CD4-positive, alpha-beta T cell (primary cell): ENCODE data around the gene GRIK5. TPM values are rescaled to one million over a fixed set of nuclear protein-coding genes. Genes with fewer than 3 reads are reported as not detected.

Source experiments
- ATAC-seq: fragments of 200-7000 bp; cut with Tn5 transposase; one replicate; pipeline ENCODE4 v1.10.0; 2022; ENCODE audit warnings: mild to moderate bottlenecking; ENCODE audit not compliant: poor library complexity
- CTCF ChIA-PET: fragments of 350-600 bp; sonication (Branson Sonifier 250); formaldehyde crosslinking; loops from one replicate; lab custom pipeline; 2021; ENCODE audit warnings: antibody characterized with exemption, inconsistent platforms; lab: Charles Lee
- POLR2A ChIA-PET: fragments of 350-600 bp; sonication (Branson Sonifier 250); formaldehyde crosslinking; loops from one replicate; lab custom pipeline; 2021; ENCODE audit warnings: antibody characterized with exemption, inconsistent platforms; lab: Charles Lee
- DNase-seq, 14 experiments: peaks; one replicate each; pipeline ENCODE4 v3.0.0-alpha.2; 2013 to 2020; ENCODE audit warnings: mixed read lengths in 2 of 14
- H3K27ac ChIP-seq, 2 donors: one replicate each; pipeline versions ENCODE4 v1.5.1 to v1.7.0; 2013; ENCODE audit warnings: low read length in 2 of 2, low read depth in 1 of 2, mild to moderate bottlenecking in 1 of 2
- H3K27me3 ChIP-seq, 2 experiments: 1 replicate in 1 of 2; 2 replicates in 1 of 2; pipeline versions ENCODE4 v1.6.1 to v1.7.0; 2013; ENCODE audit warnings: low read length in 2 of 2, control low read depth in 1 of 2, mild to moderate bottlenecking in 1 of 2, moderate library complexity in 1 of 2; ENCODE audit not compliant: insufficient read depth in 2 of 2, control insufficient read depth in 1 of 2
- H3K36me3 ChIP-seq: one replicate; pipeline ENCODE4 v1.6.1; 2013; ENCODE audit warnings: low read length, control low read depth; ENCODE audit not compliant: insufficient read depth
- H3K4me1 ChIP-seq: one replicate; pipeline ENCODE4 v1.6.1; 2013; ENCODE audit warnings: low read length, control low read depth; ENCODE audit not compliant: insufficient read depth
- H3K4me3 ChIP-seq: one replicate; pipeline ENCODE4 v1.5.1; 2013; ENCODE audit warnings: mild to moderate bottlenecking, low read length, moderate library complexity
- H3K9me3 ChIP-seq, 2 experiments: 1 replicate in 1 of 2; 2 replicates in 1 of 2; pipeline versions ENCODE4 v1.6.1 to v1.7.0; 2013; ENCODE audit warnings: low read length in 2 of 2, mild to moderate bottlenecking in 2 of 2, control low read depth in 1 of 2, moderate library complexity in 1 of 2; ENCODE audit not compliant: control insufficient read depth in 1 of 2, insufficient read depth in 1 of 2
- H3K27ac Mint-ChIP-seq: one replicate; pipeline ENCODE4 v1.8.0; 2020; ENCODE audit warnings: mixed read lengths
- H3K27me3 Mint-ChIP-seq: one replicate; pipeline ENCODE4 v1.8.0; 2021; ENCODE audit warnings: mixed read lengths
- H3K36me3 Mint-ChIP-seq: one replicate; pipeline ENCODE4 v1.8.0; 2021; ENCODE audit warnings: low read depth, mixed read lengths
- H3K4me1 Mint-ChIP-seq: one replicate; pipeline ENCODE4 v1.8.0; 2021; ENCODE audit warnings: low read depth, mixed read lengths
- H3K4me3 Mint-ChIP-seq: one replicate; pipeline ENCODE4 v1.8.0; 2020; ENCODE audit warnings: mild to moderate bottlenecking, mixed read lengths
- H3K9me3 Mint-ChIP-seq: one replicate; pipeline ENCODE4 v1.8.0; 2020; ENCODE audit warnings: mixed read lengths
- CTCF ChIP-seq: fragments of 200-600 bp; IDR thresholded peaks from one replicate; pipeline ENCODE4 v1.8.0; 2022; ENCODE audit warnings: antibody characterized with exemption, mild to moderate bottlenecking
- intact Hi-C, 2 experiments: fragments of 100-400 bp; cut with DNase I in 1 of 2; cut with micrococcal nuclease in 1 of 2; formaldehyde crosslinking; loops; one replicate each; pipeline versions ENCODE4 v1.15.1 to v1.9.0; 2023 to 2025; cut with DNase I, micrococcal nuclease
- total RNA-seq, 174 experiments: library from RNA in 2 of 174; stranded (reverse) in 2 of 174; gene quantifications; one replicate each; pipeline ENCODE4 v1.2.3 and lab custom pipeline; 2021 to 2026

GRIK5 gene
- total RNA-seq, 2 experiments from 2014 or later: 0.66 to 0.75 TPM

GRCh38 chr19:41995959-41996797 is 73.8 kb downstream of the GRIK5 start:
- no peak overlapping the region for H3K27ac ChIP-seq
- H3K27ac Mint-ChIP-seq: no peak overlapping the region
- no peaks in the 10 kb centered on the region for H3K9me3 Mint-ChIP-seq
- H3K4me3 ChIP-seq: no peak overlapping the region
- H3K27me3 ChIP-seq: peaks cover 47 to 59% of the 10 kb centered on the region in 2 experiments
- ATAC-seq (no peak), DNase-seq (no peak)
- H3K4me1 Mint-ChIP-seq: peaks cover 39% of the 10 kb centered on the region
- TF ChIP-seq CTCF: no peak
- POLR2A ChIA-PET: no interaction called here
- H3K4me3 Mint-ChIP-seq: peak overlapping the region; percentile 55
- peaks cover 32% of the 10 kb centered on the region for H3K4me1 ChIP-seq
- H3K36me3 Mint-ChIP-seq: no peaks in the 10 kb centered on the region
- no peaks in the 10 kb centered on the region for H3K36me3 ChIP-seq
- H3K27me3 Mint-ChIP-seq: peaks cover 58% of the 10 kb centered on the region
- intact Hi-C loops: no loop called here
- CTCF ChIA-PET: no interaction called here
- H3K9me3 ChIP-seq: no peaks in the 10 kb centered on the region

GRCh38 chr19:41994994-41995958 is 74.7 kb downstream of the GRIK5 start:
- H3K4me1 ChIP-seq: peaks cover 32% of the 10 kb centered on the region
- DNase-seq: no peak
- CTCF ChIA-PET: no interaction called here
- POLR2A ChIA-PET: no interaction called here
- peak overlapping the region; percentile 55 for H3K4me3 Mint-ChIP-seq
- H3K9me3 ChIP-seq: no peaks in the 10 kb centered on the region
- H3K9me3 Mint-ChIP-seq: no peaks in the 10 kb centered on the region
- no peak overlapping the region for H3K27ac Mint-ChIP-seq
- no peak for TF ChIP-seq CTCF
- H3K27me3 ChIP-seq: peaks cover 45 to 51% of the 10 kb centered on the region in 2 experiments
- H3K4me1 Mint-ChIP-seq: peaks cover 39% of the 10 kb centered on the region
- H3K4me3 ChIP-seq: no peak overlapping the region
- peaks cover 49% of the 10 kb centered on the region for H3K27me3 Mint-ChIP-seq
- intact Hi-C loops: no loop called here
- H3K27ac ChIP-seq: no peak overlapping the region
- no peak for ATAC-seq
- H3K36me3 ChIP-seq: no peaks in the 10 kb centered on the region
- no peaks in the 10 kb centered on the region for H3K36me3 Mint-ChIP-seq

GRCh38 chr19:41994521-41994971 is 75.5 kb downstream of the GRIK5 start:
- H3K36me3 ChIP-seq: no peaks in the 10 kb centered on the region
- Mint-ChIP-seq H3K27ac (no peak overlapping the region), H3K4me3 (peak overlapping the region; percentile 55), H3K27me3 (peaks cover 42% of the 10 kb centered on the region), H3K9me3 (no peaks in the 10 kb centered on the region), H3K36me3 (no peaks in the 10 kb centered on the region), H3K4me1 (peaks cover 39% of the 10 kb centered on the region)
- DNase-seq (peak in 3 of 14 experiments; percentile 6 to 49 (median 43)), ATAC-seq (peak; percentile 3)
- H3K9me3 ChIP-seq: no peaks in the 10 kb centered on the region
- ChIA-PET POLR2A (no interaction called here), CTCF (no interaction called here)
- H3K27ac ChIP-seq: no peak overlapping the region
- peaks cover 38 to 44% of the 10 kb centered on the region in 2 experiments for H3K27me3 ChIP-seq
- H3K4me3 ChIP-seq: peak overlapping the region; percentile 30
- intact Hi-C loops: no loop called here
- peaks cover 32% of the 10 kb centered on the region for H3K4me1 ChIP-seq
- TF ChIP-seq CTCF: no peak
